Nephron progenitor cell (in vitro differentiated cells): Measurements from ENCODE around the gene PERP.

Source experiments
- DNase-seq: peaks from one replicate; pipeline ENCODE4 v3.0.0; 2021
- H3K27ac Mint-ChIP-seq: 2 replicates; pipeline ENCODE4 v1.8.0; 2021; ENCODE audit warnings: mild to moderate bottlenecking, moderate library complexity, mixed read lengths
- H3K27me3 Mint-ChIP-seq: 2 replicates; pipeline ENCODE4 v1.8.0; 2021; ENCODE audit warnings: mild to moderate bottlenecking, low read depth, mixed read lengths; ENCODE audit not compliant: poor library complexity
- H3K36me3 Mint-ChIP-seq: 2 replicates; pipeline ENCODE4 v1.8.0; 2021; ENCODE audit warnings: low read depth, mixed read lengths
- H3K4me1 Mint-ChIP-seq: 2 replicates; pipeline ENCODE4 v1.8.0; 2021; ENCODE audit warnings: mixed read lengths
- H3K4me3 Mint-ChIP-seq: 2 replicates; pipeline ENCODE4 v1.8.0; 2021; ENCODE audit warnings: mild to moderate bottlenecking, moderate library complexity, mixed read lengths
- H3K9me3 Mint-ChIP-seq: 2 replicates; pipeline ENCODE4 v1.8.0; 2021; ENCODE audit warnings: mild to moderate bottlenecking, moderate library complexity, mixed read lengths
- CTCF ChIP-seq: fragments of 200-600 bp; sonication (generic); IDR thresholded peaks from 2 replicates; pipeline ENCODE4 v1.5.0; 2021; ENCODE audit warnings: antibody characterized with exemption

The PERP gene

DNA sequence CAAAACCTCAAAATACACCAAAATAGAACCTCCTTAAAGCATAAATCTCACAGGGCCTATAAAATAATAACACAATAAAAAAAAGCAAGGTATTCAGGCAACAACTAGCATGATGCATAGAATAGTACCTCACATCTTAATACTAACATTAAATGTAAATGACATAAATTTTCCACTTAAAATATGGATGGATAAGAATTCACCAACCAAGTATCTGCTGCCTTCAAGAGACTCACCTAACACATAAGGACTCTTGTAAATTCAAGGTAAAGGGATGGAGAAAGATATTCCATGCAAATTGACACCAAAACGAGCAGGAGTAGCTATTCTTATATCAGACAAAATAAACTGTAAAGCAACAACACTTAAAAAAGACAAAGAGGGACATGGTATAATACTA, 52.2 kb downstream of the PERP start:
- Mint-ChIP-seq H3K9me3 (peaks cover 51% of the 10 kb centered on the region), H3K27me3 (peaks cover 7% of the 10 kb centered on the region), H3K4me3 (no peak overlapping the region), H3K4me1 (no peaks in the 10 kb centered on the region), H3K27ac (no peak overlapping the region), H3K36me3 (peaks cover 16% of the 10 kb centered on the region)
- no peak for DNase-seq
- TF ChIP-seq CTCF: no peak

GRCh38 chr6:138052783-138053182, 54.4 kb downstream of the PERP start:
- no peak for TF ChIP-seq CTCF
- H3K4me1 Mint-ChIP-seq: no peaks in the 10 kb centered on the region
- H3K4me3 Mint-ChIP-seq: no peak overlapping the region
- peaks cover 45% of the 10 kb centered on the region for H3K9me3 Mint-ChIP-seq
- peaks cover 12% of the 10 kb centered on the region for H3K27me3 Mint-ChIP-seq
- H3K27ac Mint-ChIP-seq: no peak overlapping the region
- peaks cover 14% of the 10 kb centered on the region for H3K36me3 Mint-ChIP-seq
- no peak for DNase-seq

DNA sequence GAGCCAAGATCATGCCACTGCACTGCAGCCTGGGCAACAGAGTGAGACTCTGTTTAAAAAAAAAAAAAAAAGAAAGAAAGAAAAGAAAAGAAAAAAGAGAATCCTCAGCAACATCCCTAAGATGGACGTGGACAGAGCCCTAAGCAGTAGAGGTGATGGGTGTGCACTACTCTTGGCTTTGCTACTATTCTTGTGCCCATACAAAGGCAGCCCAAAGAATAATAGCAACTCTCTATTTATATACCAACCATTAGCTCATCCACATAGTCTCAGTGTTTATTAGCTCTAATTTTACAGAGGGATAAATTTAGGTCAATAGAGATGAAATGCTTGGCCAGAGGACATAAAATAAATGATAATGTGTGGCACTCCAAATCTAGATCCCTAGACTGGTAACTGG, 62.2 kb downstream of the PERP start:
- TF ChIP-seq CTCF: no peak

DNA sequence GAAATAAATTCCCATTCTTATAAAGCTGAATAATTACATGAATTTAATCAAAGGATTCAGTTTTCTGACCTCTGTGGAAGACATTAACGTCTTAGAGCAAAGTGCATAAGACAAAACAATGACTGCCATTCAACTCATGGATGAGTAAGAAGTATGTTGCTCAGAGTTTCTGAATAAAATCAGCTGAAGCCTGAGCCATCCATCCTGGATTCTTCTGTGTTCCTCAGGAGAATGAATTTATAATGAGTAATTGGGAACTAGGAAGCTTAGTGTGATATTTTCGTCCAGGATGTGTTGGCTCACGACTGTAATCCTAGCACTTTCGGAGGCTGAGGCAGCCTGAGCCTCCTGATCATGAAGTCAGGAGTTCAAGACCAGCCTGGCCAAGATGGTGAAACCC, 62.8 kb downstream of the PERP start:
- peaks cover 8% of the 10 kb centered on the region for H3K27me3 Mint-ChIP-seq
- TF ChIP-seq CTCF: no peak
- no peaks in the 10 kb centered on the region for H3K4me1 Mint-ChIP-seq
- H3K27ac Mint-ChIP-seq: no peak overlapping the region
- no peak overlapping the region for H3K4me3 Mint-ChIP-seq
- no peaks in the 10 kb centered on the region for H3K36me3 Mint-ChIP-seq
- H3K9me3 Mint-ChIP-seq: peaks cover 15% of the 10 kb centered on the region
- DNase-seq: no peak

More for the DNA sequence above, 62.2 kb downstream of the PERP start:
- no peak for DNase-seq
- Mint-ChIP-seq H3K9me3 (peaks cover 15% of the 10 kb centered on the region), H3K27ac (no peak overlapping the region), H3K27me3 (peaks cover 8% of the 10 kb centered on the region), H3K36me3 (no peaks in the 10 kb centered on the region), H3K4me1 (no peaks in the 10 kb centered on the region), H3K4me3 (no peak overlapping the region)
